Activated CD8-positive, alpha-beta T cell treated with anti-CD3 and anti-CD28 coated beads, Interleukin-2, amount 10 ng/mL, durations not matched to agents 7 days and 5 days (primary cell): ENCODE measurements around the gene DOP1A. TPM values are rescaled to one million over a fixed set of nuclear protein-coding genes. Genes with fewer than 3 reads are reported as not detected.

Experiments
- ATAC-seq: fragments of 150-1000 bp; cut with Tn5 transposase; one replicate; pipeline ENCODE4 v1.10.0; 2021; ENCODE audit warnings: moderate library complexity
- CTCF ChIA-PET: fragments of 350-600 bp; sonication (Branson Sonifier 250); formaldehyde crosslinking; loops from one replicate; lab custom pipeline; 2021; ENCODE audit warnings: antibody characterized with exemption; lab: Charles Lee
- POLR2A ChIA-PET: fragments of 350-600 bp; sonication (Branson Sonifier 250); formaldehyde crosslinking; loops from one replicate; lab custom pipeline; 2021; ENCODE audit warnings: antibody characterized with exemption; lab: Charles Lee
- DNase-seq: peaks from one replicate; pipeline ENCODE4 v3.0.0-alpha.2; 2020
- H3K27ac Mint-ChIP-seq: one replicate; pipeline ENCODE4 v1.8.0; 2021; ENCODE audit warnings: mild to moderate bottlenecking, mixed read lengths
- H3K27me3 Mint-ChIP-seq: one replicate; pipeline ENCODE4 v1.8.0; 2021; ENCODE audit warnings: low read depth, mixed read lengths
- H3K36me3 Mint-ChIP-seq: one replicate; pipeline ENCODE4 v1.8.0; 2021; ENCODE audit warnings: low read depth, mixed read lengths
- H3K4me1 Mint-ChIP-seq: one replicate; pipeline ENCODE4 v1.8.0; 2021; ENCODE audit warnings: low read depth, mixed read lengths
- H3K4me3 Mint-ChIP-seq: one replicate; pipeline ENCODE4 v1.8.0; 2021; ENCODE audit warnings: mild to moderate bottlenecking, mixed read lengths
- H3K9me3 Mint-ChIP-seq: one replicate; pipeline ENCODE4 v1.8.0; 2022; ENCODE audit warnings: mixed read lengths; ENCODE audit not compliant: insufficient read depth
- total RNA-seq, 2 experiments: library from RNA; stranded (reverse); gene quantifications; one replicate each; pipeline ENCODE4 v1.2.3, GENCODE V29; 2021

The DOP1A gene
- total RNA-seq, 2 experiments from 2014 or later: 14.9 to 18.9 TPM

GRCh38 chr6:83124553-83124952, 57.1 kb downstream of the DOP1A start:
- CTCF ChIA-PET: interaction anchor here (0.7 kb wide), 1 partner anchor 871 kb away, joined by 3 read pairs; no protein-coding TSS in a partner anchor
- DNase-seq (no peak), ATAC-seq (no peak)
- no peak overlapping the region for H3K4me3 Mint-ChIP-seq
- POLR2A ChIA-PET: no interaction called here
- no peak overlapping the region for H3K27ac Mint-ChIP-seq
- no peaks in the 10 kb centered on the region for H3K27me3 Mint-ChIP-seq
- H3K36me3 Mint-ChIP-seq: peaks cover 31% of the 10 kb centered on the region
- no peaks in the 10 kb centered on the region for H3K4me1 Mint-ChIP-seq
- no peaks in the 10 kb centered on the region for H3K9me3 Mint-ChIP-seq

- H3K27ac Mint-ChIP-seq: no peak overlapping the region
- peaks cover 30% of the 10 kb centered on the region for H3K36me3 Mint-ChIP-seq
- no peak overlapping the region for H3K4me3 Mint-ChIP-seq
- ChIA-PET POLR2A (no interaction called here), CTCF (interaction anchor here (0.7 kb wide), 1 partner anchor 871 kb away, joined by 3 read pairs; no protein-coding TSS in a partner anchor)
- ATAC-seq (no peak), DNase-seq (no peak)
- H3K27me3 Mint-ChIP-seq: no peaks in the 10 kb centered on the region
- H3K4me1 Mint-ChIP-seq: no peaks in the 10 kb centered on the region
- no peaks in the 10 kb centered on the region for H3K9me3 Mint-ChIP-seq
These were observed 58.0 kb downstream of the DOP1A start for GRCh38 chr6:83125425-83125824.

- DNase-seq: no peak
- peaks cover 29% of the 10 kb centered on the region for H3K36me3 Mint-ChIP-seq
- no peaks in the 10 kb centered on the region for H3K4me1 Mint-ChIP-seq
- ATAC-seq: no peak
- no peaks in the 10 kb centered on the region for H3K27me3 Mint-ChIP-seq
- H3K9me3 Mint-ChIP-seq: no peaks in the 10 kb centered on the region
- no peak overlapping the region for H3K27ac Mint-ChIP-seq
- H3K4me3 Mint-ChIP-seq: no peak overlapping the region
- POLR2A ChIA-PET: no interaction called here
- CTCF ChIA-PET: interaction anchor here (0.9 to 1.1 kb wide), 2 partner anchors 61 to 88 kb away, joined by 3 read pairs; partner anchors contain the start of gene UBE3D
These were observed 58.8 kb downstream of the DOP1A start for GRCh38 chr6:83126223-83126622.

GRCh38 chr6:83126807-83127206, 59.3 kb downstream of the DOP1A start:
- Mint-ChIP-seq H3K27me3 (no peaks in the 10 kb centered on the region), H3K4me1 (no peaks in the 10 kb centered on the region), H3K36me3 (peaks cover 29% of the 10 kb centered on the region), H3K4me3 (no peak overlapping the region), H3K27ac (no peak overlapping the region), H3K9me3 (no peaks in the 10 kb centered on the region)
- ATAC-seq (no peak), DNase-seq (no peak)
- POLR2A ChIA-PET: no interaction called here
- CTCF ChIA-PET: interaction anchor here (0.9 to 1.1 kb wide), 2 partner anchors 62 to 88 kb away, joined by 3 read pairs; partner anchors contain the start of gene UBE3D

GRCh38 chr6:83127258-83127657, 59.8 kb downstream of the DOP1A start:
- Mint-ChIP-seq H3K27me3 (no peaks in the 10 kb centered on the region), H3K9me3 (no peaks in the 10 kb centered on the region), H3K36me3 (peaks cover 30% of the 10 kb centered on the region), H3K4me1 (no peaks in the 10 kb centered on the region), H3K27ac (no peak overlapping the region), H3K4me3 (no peak overlapping the region)
- ChIA-PET CTCF (no interaction called here), POLR2A (no interaction called here)
- ATAC-seq (no peak), DNase-seq (no peak)

- Mint-ChIP-seq H3K36me3 (peaks cover 30% of the 10 kb centered on the region), H3K4me1 (no peaks in the 10 kb centered on the region), H3K27ac (no peak overlapping the region), H3K9me3 (no peaks in the 10 kb centered on the region), H3K4me3 (no peak overlapping the region), H3K27me3 (no peaks in the 10 kb centered on the region)
- CTCF ChIA-PET: no interaction called here
- ATAC-seq: no peak
- no peak for DNase-seq
- POLR2A ChIA-PET: no interaction called here
These were observed 60.5 kb downstream of the DOP1A start for GRCh38 chr6:83127976-83128375.

- ChIA-PET POLR2A (no interaction called here), CTCF (interaction anchor here (2.1 kb wide), 1 partner anchor 67 kb away, joined by 5 read pairs; the partner anchor contains the start of gene UBE3D)
- peaks cover 22% of the 10 kb centered on the region for H3K36me3 Mint-ChIP-seq
- DNase-seq (no peak), ATAC-seq (no peak)
- no peak overlapping the region for H3K4me3 Mint-ChIP-seq
- H3K27ac Mint-ChIP-seq: no peak overlapping the region
- no peaks in the 10 kb centered on the region for H3K27me3 Mint-ChIP-seq
- H3K4me1 Mint-ChIP-seq: no peaks in the 10 kb centered on the region
- H3K9me3 Mint-ChIP-seq: no peaks in the 10 kb centered on the region
These were observed 64.7 kb downstream of the DOP1A start for GRCh38 chr6:83132121-83132520.

GRCh38 chr6:83138118-83138722, 70.7 kb downstream of the DOP1A start:
- peaks cover 25% of the 10 kb centered on the region for H3K36me3 Mint-ChIP-seq
- H3K4me3 Mint-ChIP-seq: no peak overlapping the region
- H3K9me3 Mint-ChIP-seq: no peaks in the 10 kb centered on the region
- H3K27me3 Mint-ChIP-seq: no peaks in the 10 kb centered on the region
- ChIA-PET CTCF (interaction anchor here (1.3 to 1.5 kb wide), 2 partner anchors 72 to 73 kb away, joined by 3 to 4 read pairs; partner anchors contain the start of gene UBE3D), POLR2A (no interaction called here)
- no peak overlapping the region for H3K27ac Mint-ChIP-seq
- ATAC-seq (no peak), DNase-seq (no peak)
- H3K4me1 Mint-ChIP-seq: no peaks in the 10 kb centered on the region

- POLR2A ChIA-PET: no interaction called here
- no peak for ATAC-seq
- Mint-ChIP-seq H3K27ac (no peak overlapping the region), H3K4me3 (no peak overlapping the region), H3K36me3 (peaks cover 29% of the 10 kb centered on the region), H3K27me3 (no peaks in the 10 kb centered on the region), H3K9me3 (no peaks in the 10 kb centered on the region), H3K4me1 (no peaks in the 10 kb centered on the region)
- DNase-seq: no peak
- CTCF ChIA-PET: interaction anchor here (1.5 kb wide), 1 partner anchor 73 kb away, joined by 4 read pairs; the partner anchor contains the start of gene UBE3D
These were observed 71.3 kb downstream of the DOP1A start for GRCh38 chr6:83138758-83139157.

GRCh38 chr6:83151114-83151513, 83.6 kb downstream of the DOP1A start:
- Mint-ChIP-seq H3K27me3 (no peaks in the 10 kb centered on the region), H3K9me3 (no peaks in the 10 kb centered on the region), H3K36me3 (peaks cover 12% of the 10 kb centered on the region), H3K4me3 (no peak overlapping the region), H3K4me1 (no peaks in the 10 kb centered on the region), H3K27ac (no peak overlapping the region)
- ChIA-PET POLR2A (no interaction called here), CTCF (interaction anchor here (1.0 kb wide), 1 partner anchor 64 kb away, joined by 3 read pairs; no protein-coding TSS in a partner anchor)
- ATAC-seq (no peak), DNase-seq (no peak)

- ATAC-seq: no peak
- Mint-ChIP-seq H3K27me3 (no peaks in the 10 kb centered on the region), H3K9me3 (no peaks in the 10 kb centered on the region), H3K4me1 (no peaks in the 10 kb centered on the region), H3K27ac (no peak overlapping the region), H3K36me3 (peaks cover 17% of the 10 kb centered on the region), H3K4me3 (no peak overlapping the region)
- ChIA-PET POLR2A (no interaction called here), CTCF (interaction anchor here (0.5 to 1.3 kb wide), 2 partner anchors 31 to 84 kb away, joined by 3 read pairs; no protein-coding TSS in a partner anchor)
- DNase-seq: no peak
These were observed 85.4 kb downstream of the DOP1A start for GRCh38 chr6:83152913-83153312.

GRCh38 chr6:83153883-83154521, 86.5 kb downstream of the DOP1A start:
- no peak overlapping the region for H3K27ac Mint-ChIP-seq
- H3K9me3 Mint-ChIP-seq: no peaks in the 10 kb centered on the region
- peaks cover 17% of the 10 kb centered on the region for H3K36me3 Mint-ChIP-seq
- no peaks in the 10 kb centered on the region for H3K4me1 Mint-ChIP-seq
- no peaks in the 10 kb centered on the region for H3K27me3 Mint-ChIP-seq
- ATAC-seq (no peak), DNase-seq (no peak)
- ChIA-PET CTCF (interaction anchor here (1.3 kb wide), 1 partner anchor 30 kb away, joined by 3 read pairs; no protein-coding TSS in a partner anchor), POLR2A (no interaction called here)
- H3K4me3 Mint-ChIP-seq: no peak overlapping the region
